CD4-positive, alpha-beta memory T cell (primary cell): ENCODE data around the gene CTDP1. TPM values are rescaled to one million over a fixed set of nuclear protein-coding genes. Genes with fewer than 3 reads are reported as not detected.
A peak's percentile ranks its signal among the peaks of the same experiment; 100 is the strongest.

Experiments used
- CTCF ChIA-PET: fragments of 350-600 bp; sonication (Branson Sonifier 250); formaldehyde crosslinking; loops from one replicate; lab custom pipeline; 2021; ENCODE audit warnings: inconsistent platforms; ENCODE audit not compliant: partially characterized antibody; lab: Charles Lee
- POLR2A ChIA-PET: fragments of 350-600 bp; sonication (Branson Sonifier 250); formaldehyde crosslinking; loops from one replicate; lab custom pipeline; 2021; ENCODE audit not compliant: partially characterized antibody; lab: Charles Lee
- DNase-seq, 5 donors: peaks; one replicate each; pipeline versions ENCODE4 v3.0.0 to v3.0.0-alpha.2; 2020 to 2022; ENCODE audit warnings: mixed read lengths in 1 of 5
- H3K27ac ChIP-seq: one replicate; pipeline ENCODE4 v1.7.0; 2013; ENCODE audit warnings: low read depth, low read length
- H3K27me3 ChIP-seq: 2 replicates; pipeline ENCODE4 v1.7.0; 2013; ENCODE audit warnings: mild to moderate bottlenecking, low read length, moderate library complexity; ENCODE audit not compliant: insufficient read depth
- H3K36me3 ChIP-seq: 2 replicates; pipeline ENCODE4 v1.7.0; 2013; ENCODE audit warnings: mild to moderate bottlenecking, low read length, moderate library complexity; ENCODE audit not compliant: insufficient read depth
- H3K4me1 ChIP-seq: 2 replicates; pipeline ENCODE4 v1.7.0; 2013; ENCODE audit warnings: mild to moderate bottlenecking, low read length, moderate library complexity; ENCODE audit not compliant: insufficient read depth
- H3K4me3 ChIP-seq, 2 donors: one replicate each; pipeline ENCODE4 v1.7.0; 2013; ENCODE audit warnings: low read length in 2 of 2, mild to moderate bottlenecking in 1 of 2
- H3K9me3 ChIP-seq, 2 donors: one replicate each; pipeline ENCODE4 v1.7.0; 2013; ENCODE audit warnings: low read length in 2 of 2, control low read depth in 1 of 2; ENCODE audit not compliant: control insufficient read depth in 1 of 2
- H3K27ac Mint-ChIP-seq, 7 donors: one replicate each; pipeline ENCODE4 v1.8.0; 2020 to 2021; ENCODE audit warnings: mixed read lengths in 7 of 7, mild to moderate bottlenecking in 6 of 7, inconsistent platforms in 3 of 7, moderate library complexity in 3 of 7
- H3K27me3 Mint-ChIP-seq, 2 donors: one replicate each; pipeline ENCODE4 v1.8.0; 2020 to 2021; ENCODE audit warnings: mixed read lengths in 2 of 2
- H3K36me3 Mint-ChIP-seq, 2 donors: one replicate each; pipeline ENCODE4 v1.8.0; 2020 to 2021; ENCODE audit warnings: mixed read lengths in 2 of 2, inconsistent platforms in 1 of 2, mild to moderate bottlenecking in 1 of 2
- H3K4me1 Mint-ChIP-seq, 4 donors: one replicate each; pipeline ENCODE4 v1.8.0; 2020 to 2021; ENCODE audit warnings: mixed read lengths in 4 of 4, mild to moderate bottlenecking in 1 of 4
- H3K4me3 Mint-ChIP-seq, 8 donors: one replicate each; pipeline ENCODE4 v1.8.0; 2020 to 2021; ENCODE audit warnings: mixed read lengths in 8 of 8, mild to moderate bottlenecking in 7 of 8, moderate library complexity in 6 of 8, inconsistent platforms in 3 of 8
- H3K9me3 Mint-ChIP-seq, 8 donors: one replicate each; pipeline ENCODE4 v1.8.0; 2020 to 2021; ENCODE audit warnings: mixed read lengths in 8 of 8, mild to moderate bottlenecking in 5 of 8, inconsistent platforms in 3 of 8, moderate library complexity in 1 of 8
- intact Hi-C: fragments of 100-400 bp; cut with micrococcal nuclease; formaldehyde crosslinking; loops from one replicate; pipeline ENCODE4 v1.15.1; 2023
- polyA plus RNA-seq, 2 donors: library from polyadenylated mRNA; unstranded; fragments of 300-500 nt; fragmentation: Illumina TruSeq; gene quantifications; one replicate each; pipeline ENCODE4 v1.2.3, GENCODE V29; 2021
- total RNA-seq, 2 experiments: library from RNA; stranded (reverse); gene quantifications; one replicate each; pipeline ENCODE4 v1.2.3, GENCODE V29; 2021

The CTDP1 gene
- total and polyA plus RNA-seq, 4 experiments from 2014 or later: 8.5 to 44.5 (median 36.4) TPM

GRCh38 chr18:79695269-79695668, 15.7 kb downstream of the CTDP1 start:
- CTCF ChIA-PET: no interaction called here
- H3K4me3 Mint-ChIP-seq: no peak overlapping the region
- intact Hi-C loops: no loop called here
- no peak for DNase-seq
- POLR2A ChIA-PET: no interaction called here
- H3K4me1 Mint-ChIP-seq: peaks cover 9 to 21% (median 17%) of the 10 kb centered on the region in 4 donors
- H3K27me3 Mint-ChIP-seq: no peaks in the 10 kb centered on the region
- Histone ChIP-seq H3K27me3 (no peaks in the 10 kb centered on the region), H3K27ac (no peak overlapping the region), H3K36me3 (peaks cover 49% of the 10 kb centered on the region), H3K4me3 (no peak overlapping the region), H3K4me1 (peaks cover 7% of the 10 kb centered on the region), H3K9me3 (no peaks in the 10 kb centered on the region)
- H3K27ac Mint-ChIP-seq: peak overlapping the region in 1 of 7 donors; percentile 24
- H3K36me3 Mint-ChIP-seq: peaks cover 25 to 61% of the 10 kb centered on the region in 2 donors
- H3K9me3 Mint-ChIP-seq: no peaks in the 10 kb centered on the region

- no peaks in the 10 kb centered on the region for H3K27me3 Mint-ChIP-seq
- no peak overlapping the region for H3K4me3 Mint-ChIP-seq
- H3K4me3 ChIP-seq: no peak overlapping the region
- no peaks in the 10 kb centered on the region for H3K27me3 ChIP-seq
- peaks cover 49% of the 10 kb centered on the region for H3K36me3 ChIP-seq
- no peaks in the 10 kb centered on the region for H3K9me3 ChIP-seq
- H3K4me1 ChIP-seq: no peaks in the 10 kb centered on the region
- intact Hi-C loops: no loop called here
- no peak for DNase-seq
- ChIA-PET CTCF (no interaction called here), POLR2A (no interaction called here)
- no peak overlapping the region for H3K27ac ChIP-seq
- H3K4me1 Mint-ChIP-seq: peaks cover 4 to 15% (median 11%) of the 10 kb centered on the region in 4 donors
- H3K27ac Mint-ChIP-seq: peak overlapping the region in 3 of 7 donors; percentile 22 to 68 (median 24)
- no peaks in the 10 kb centered on the region for H3K9me3 Mint-ChIP-seq
- peaks cover 26 to 68% of the 10 kb centered on the region in 2 donors for H3K36me3 Mint-ChIP-seq
Observed at GRCh38 chr18:79695856-79696850, 16.6 kb downstream of the CTDP1 start.

- Histone ChIP-seq H3K4me1 (no peaks in the 10 kb centered on the region), H3K4me3 (no peak overlapping the region), H3K9me3 (no peaks in the 10 kb centered on the region), H3K27ac (no peak overlapping the region), H3K36me3 (peaks cover 49% of the 10 kb centered on the region), H3K27me3 (no peaks in the 10 kb centered on the region)
- Mint-ChIP-seq H3K4me1 (peaks cover 3 to 14% (median 11%) of the 10 kb centered on the region in 4 donors), H3K27ac (no peak overlapping the region), H3K27me3 (no peaks in the 10 kb centered on the region), H3K4me3 (no peak overlapping the region), H3K9me3 (no peaks in the 10 kb centered on the region), H3K36me3 (peaks cover 29 to 75% of the 10 kb centered on the region in 2 donors)
- ChIA-PET CTCF (no interaction called here), POLR2A (no interaction called here)
- intact Hi-C loops: no loop called here
- no peak for DNase-seq
Observed at GRCh38 chr18:79697178-79697577, 17.6 kb downstream of the CTDP1 start.

- Histone ChIP-seq H3K4me3 (no peak overlapping the region), H3K9me3 (no peaks in the 10 kb centered on the region), H3K4me1 (no peaks in the 10 kb centered on the region), H3K27me3 (no peaks in the 10 kb centered on the region), H3K36me3 (peaks cover 49% of the 10 kb centered on the region), H3K27ac (no peak overlapping the region)
- H3K27ac Mint-ChIP-seq: peak overlapping the region in 2 of 7 donors; percentile 52 to 68
- H3K36me3 Mint-ChIP-seq: peaks cover 29 to 73% of the 10 kb centered on the region in 2 donors
- no peak for DNase-seq
- ChIA-PET CTCF (no interaction called here), POLR2A (no interaction called here)
- H3K4me1 Mint-ChIP-seq: peaks cover 0 to 9% (median 3%) of the 10 kb centered on the region in 4 donors
- no peak overlapping the region for H3K4me3 Mint-ChIP-seq
- intact Hi-C loops: no loop called here
- H3K27me3 Mint-ChIP-seq: no peaks in the 10 kb centered on the region
- H3K9me3 Mint-ChIP-seq: no peaks in the 10 kb centered on the region
Observed at GRCh38 chr18:79697976-79698375, 18.4 kb downstream of the CTDP1 start.

- Histone ChIP-seq H3K4me1 (no peaks in the 10 kb centered on the region), H3K9me3 (no peaks in the 10 kb centered on the region), H3K27me3 (no peaks in the 10 kb centered on the region), H3K27ac (no peak overlapping the region), H3K36me3 (peaks cover 50% of the 10 kb centered on the region), H3K4me3 (no peak overlapping the region)
- H3K27ac Mint-ChIP-seq: peak overlapping the region in 1 of 7 donors; percentile 46
- ChIA-PET CTCF (no interaction called here), POLR2A (no interaction called here)
- peaks cover 34 to 81% of the 10 kb centered on the region in 2 donors for H3K36me3 Mint-ChIP-seq
- no peaks in the 10 kb centered on the region for H3K27me3 Mint-ChIP-seq
- H3K4me1 Mint-ChIP-seq: peaks cover 0 to 11% (median 1%) of the 10 kb centered on the region in 4 donors
- intact Hi-C loops: no loop called here
- DNase-seq: no peak
- no peaks in the 10 kb centered on the region for H3K9me3 Mint-ChIP-seq
- no peak overlapping the region for H3K4me3 Mint-ChIP-seq
Observed at GRCh38 chr18:79698668-79699335, 19.2 kb downstream of the CTDP1 start.

- H3K4me1 ChIP-seq: no peaks in the 10 kb centered on the region
- no peaks in the 10 kb centered on the region for H3K9me3 Mint-ChIP-seq
- H3K27ac Mint-ChIP-seq: peak overlapping the region in 1 of 7 donors; percentile 6
- POLR2A ChIA-PET: no interaction called here
- no peaks in the 10 kb centered on the region for H3K27me3 Mint-ChIP-seq
- H3K36me3 Mint-ChIP-seq: peaks cover 36 to 84% of the 10 kb centered on the region in 2 donors
- no peaks in the 10 kb centered on the region for H3K9me3 ChIP-seq
- H3K4me3 ChIP-seq: no peak overlapping the region
- intact Hi-C loops: no loop called here
- no peak overlapping the region for H3K27ac ChIP-seq
- no peak overlapping the region for H3K4me3 Mint-ChIP-seq
- CTCF ChIA-PET: no interaction called here
- DNase-seq: no peak
- H3K36me3 ChIP-seq: peaks cover 56% of the 10 kb centered on the region
- H3K27me3 ChIP-seq: no peaks in the 10 kb centered on the region
- H3K4me1 Mint-ChIP-seq: peaks cover 0 to 12% (median 2%) of the 10 kb centered on the region in 4 donors
Observed at GRCh38 chr18:79699653-79700052, 20.1 kb downstream of the CTDP1 start.

GRCh38 chr18:79702906-79703305, 23.3 kb downstream of the CTDP1 start:
- H3K4me1 Mint-ChIP-seq: peaks cover 0 to 12% (median 7%) of the 10 kb centered on the region in 4 donors
- H3K4me3 Mint-ChIP-seq: no peak overlapping the region
- Histone ChIP-seq H3K36me3 (peaks cover 53% of the 10 kb centered on the region), H3K27ac (no peak overlapping the region), H3K4me1 (no peaks in the 10 kb centered on the region), H3K9me3 (no peaks in the 10 kb centered on the region), H3K27me3 (no peaks in the 10 kb centered on the region), H3K4me3 (no peak overlapping the region)
- peaks cover 49 to 88% of the 10 kb centered on the region in 2 donors for H3K36me3 Mint-ChIP-seq
- DNase-seq: no peak
- no peaks in the 10 kb centered on the region for H3K9me3 Mint-ChIP-seq
- H3K27ac Mint-ChIP-seq: no peak overlapping the region
- no peaks in the 10 kb centered on the region for H3K27me3 Mint-ChIP-seq
- ChIA-PET POLR2A (no interaction called here), CTCF (no interaction called here)
- intact Hi-C loops: no loop called here
